K562 (cell line): ENCODE measurements around the gene CSAD. TPM values are rescaled to one million over a fixed set of nuclear protein-coding genes. Genes with fewer than 3 reads are reported as not detected.

Source experiments
- BCOR ChIP-seq: fragments of 450-650 bp; IDR thresholded peaks from 2 replicates; pipeline ENCODE4 v1.6.1; 2016
- BMI1 ChIP-seq: fragments of 150-350 bp; IDR thresholded peaks from 2 replicates; pipeline ENCODE4 v1.6.1; 2014; ENCODE audit warnings: low read length
- BRD9 ChIP-seq: fragments of 450-650 bp; IDR thresholded peaks from 2 replicates; pipeline ENCODE4 v1.6.1; 2018; ENCODE audit warnings: low read depth; ENCODE audit not compliant: partially characterized antibody
- CCNT2 ChIP-seq: IDR thresholded peaks from 2 replicates; pipeline ENCODE4 v1.6.1; 2011; ENCODE audit warnings: borderline replicate concordance, low read depth, mild to moderate bottlenecking, moderate library complexity, mixed read lengths, low read length; ENCODE audit not compliant: insufficient read length; ENCODE audit errors: extremely low read depth
- FOXK2 ChIP-seq, 2 experiments: fragments of 450-650 bp; IDR thresholded peaks in 1 of 2; conservative IDR thresholded peaks in 1 of 2; 2 replicates each; pipeline ENCODE4 v1.6.1; 2016; ENCODE audit warnings: low read depth in 2 of 2, mild to moderate bottlenecking in 1 of 2
- MAFG ChIP-seq: fragments of 450-650 bp; conservative IDR thresholded peaks from 2 replicates; pipeline ENCODE4 v1.6.1; 2016; ENCODE audit warnings: missing genetic modification characterization, missing compliant biosample characterization
- MXD1 ChIP-seq: fragments of 250-450 bp; sonication (Bioruptor Pico); IDR thresholded peaks from 2 replicates; pipeline ENCODE4 v1.8.0; 2021; ENCODE audit warnings: borderline replicate concordance, mild to moderate bottlenecking, moderate library complexity; ENCODE audit not compliant: poor library complexity, severe bottlenecking
- NR4A1 ChIP-seq, 2 experiments: fragments of 250-450 bp in 1 of 2; fragments of 450-650 bp in 1 of 2; sonication (Bioruptor Pico) in 1 of 2; IDR thresholded peaks; 2 replicates each; pipeline versions ENCODE4 v1.4.0 to v1.6.1; 2016 to 2020; ENCODE audit warnings: mild to moderate bottlenecking in 2 of 2, missing compliant biosample characterization in 1 of 2, missing genetic modification characterization in 1 of 2, moderate library complexity in 1 of 2
- PTBP1 ChIP-seq: fragments of 200-400 bp; formaldehyde crosslinking; IDR thresholded peaks from 2 replicates; pipeline ENCODE4 v1.6.1; 2017; ENCODE audit warnings: low read depth, low read length
- RBM25 ChIP-seq: fragments of 200-400 bp; formaldehyde crosslinking; IDR thresholded peaks from 2 replicates; pipeline ENCODE4 v1.6.1; 2018; ENCODE audit warnings: low read length, low read depth, moderate library complexity; ENCODE audit not compliant: severe bottlenecking
- TAF9B ChIP-seq: fragments of 450-650 bp; IDR thresholded peaks from 2 replicates; pipeline ENCODE4 v1.6.1; 2018; ENCODE audit warnings: mild to moderate bottlenecking; ENCODE audit not compliant: partially characterized antibody
- U2AF1 ChIP-seq: fragments of 200-400 bp; formaldehyde crosslinking; optimal IDR thresholded peaks from 2 replicates; pipeline ENCODE3; 2017; ENCODE audit warnings: mild to moderate bottlenecking, low read depth, low read length, moderate library complexity
- polyA plus RNA-seq, 8 experiments: library from polyadenylated mRNA; depleted of rRNA in 4 of 8; stranded (reverse) in 5 of 8; unstranded in 3 of 8; fragments of >200 nt; fragmentation: Nextera tagmentation in 2 of 8; fragmentation: Illumina TruSeq in 1 of 8; extraction: Ambion mirVana in 2 of 8; extraction: Trizol in 1 of 8; gene quantifications; 2 replicates each; pipeline versions ENCODE4 v1.2.1 to v1.2.3, GENCODE V29; 2011 to 2014; ENCODE audit warnings: inconsistent platforms in 1 of 8, missing spikeins in 1 of 8
- total RNA-seq, 7 experiments: library from RNA; depleted of rRNA in 6 of 7; stranded (reverse); fragments of >200 nt in 6 of 7; fragmentation: Illumina TruSeq in 2 of 7; extraction: Trizol in 2 of 7; gene quantifications; 2 replicates each; pipeline versions ENCODE4 v1.2.1 to v1.2.3, GENCODE V29; 2011 to 2021; ENCODE audit warnings: low replicate concordance in 1 of 7

CSAD gene
- total and polyA plus RNA-seq, 9 of the 15 experiments (the other 6 are each of a cell fraction or from before 2014, with no cell fraction given): 1.8 to 19.6 (median 8.1) TPM

- TF ChIP-seq TAF9B (no peak), CCNT2 (no peak), RBM25 (peak; percentile 93), U2AF1 (no peak), BCOR (peak; percentile 97), FOXK2 (conservative IDR thresholded peaks at IDR 0.05 in 1 of 2, IDR thresholded peaks at IDR 0.05 in 1 of 2; ENCODE audit: low read depth in 2 of 2) (no peak), BMI1 (no peak), NR4A1 (CRISPR knock-in tag; IDR thresholded peaks at IDR 0.05) (no peak), NR4A1 (tag; IDR thresholded peaks at IDR 0.05) (no peak), MXD1 (CRISPR knock-in tag) (no peak), BRD9 (peak; percentile 29), MAFG (tag) (no peak), PTBP1 (peak; percentile 55; the same call in 1 of the 2 replicates)
Measured at GRCh38 chr12:53115891-53116648, 64.7 kb downstream of the CSAD start (continued).
